Activated CD8-positive, alpha-beta memory T cell treated with anti-CD3 and anti-CD28 coated beads for 36 hours (primary cell): Measurements from ENCODE around the gene GRAMD4. TPM values are rescaled to one million over a fixed set of nuclear protein-coding genes. Genes with fewer than 3 reads are reported as not detected.

Source experiments
- CTCF ChIA-PET: fragments of 350-600 bp; sonication (Branson Sonifier 250); formaldehyde crosslinking; loops from one replicate; lab custom pipeline; 2021; ENCODE audit warnings: antibody characterized with exemption; lab: Charles Lee
- POLR2A ChIA-PET: fragments of 350-600 bp; sonication (Branson Sonifier 250); formaldehyde crosslinking; loops from one replicate; lab custom pipeline; 2021; ENCODE audit warnings: antibody characterized with exemption; lab: Charles Lee
- total RNA-seq, 2 experiments: library from RNA; stranded (reverse); gene quantifications; one replicate each; pipeline ENCODE4 v1.2.3, GENCODE V29; 2021

Gene GRAMD4
- total RNA-seq, 2 experiments from 2014 or later: 31.4 to 36.4 TPM

DNA sequence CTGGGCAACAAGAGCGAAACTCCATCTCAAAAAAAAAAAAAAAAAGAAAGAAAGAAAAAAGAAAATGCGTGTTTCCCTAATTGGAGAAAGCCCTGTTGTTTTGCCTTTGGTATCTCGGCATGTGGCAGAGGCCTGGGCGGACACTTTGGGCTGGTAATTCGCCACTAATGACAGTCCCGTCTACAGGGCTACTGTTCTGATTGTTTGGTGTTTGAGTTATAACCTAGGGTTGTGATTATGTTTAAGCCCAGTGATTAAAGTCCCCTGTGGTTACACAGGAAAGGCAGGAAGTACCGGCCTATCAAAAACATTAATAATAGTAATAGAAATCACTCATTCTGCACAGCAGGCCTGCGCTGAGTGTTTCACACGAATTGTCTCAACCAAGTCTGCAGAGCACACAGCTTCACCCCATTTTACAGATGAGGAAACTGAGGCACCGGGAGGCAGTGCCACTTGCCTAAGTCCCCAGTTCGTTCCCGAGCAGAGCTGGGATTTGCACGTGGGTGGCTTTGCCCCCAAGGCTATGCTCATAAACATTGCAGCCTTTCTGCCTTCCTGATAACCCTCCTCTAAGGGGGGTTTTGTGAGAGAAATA, 39.1 kb upstream of the GRAMD4 start:
- ChIA-PET POLR2A (no interaction called here), CTCF (interaction anchor here (1.3 kb wide), 1 partner anchor 17 kb away, joined by 5 read pairs; no protein-coding TSS in a partner anchor)

DNA sequence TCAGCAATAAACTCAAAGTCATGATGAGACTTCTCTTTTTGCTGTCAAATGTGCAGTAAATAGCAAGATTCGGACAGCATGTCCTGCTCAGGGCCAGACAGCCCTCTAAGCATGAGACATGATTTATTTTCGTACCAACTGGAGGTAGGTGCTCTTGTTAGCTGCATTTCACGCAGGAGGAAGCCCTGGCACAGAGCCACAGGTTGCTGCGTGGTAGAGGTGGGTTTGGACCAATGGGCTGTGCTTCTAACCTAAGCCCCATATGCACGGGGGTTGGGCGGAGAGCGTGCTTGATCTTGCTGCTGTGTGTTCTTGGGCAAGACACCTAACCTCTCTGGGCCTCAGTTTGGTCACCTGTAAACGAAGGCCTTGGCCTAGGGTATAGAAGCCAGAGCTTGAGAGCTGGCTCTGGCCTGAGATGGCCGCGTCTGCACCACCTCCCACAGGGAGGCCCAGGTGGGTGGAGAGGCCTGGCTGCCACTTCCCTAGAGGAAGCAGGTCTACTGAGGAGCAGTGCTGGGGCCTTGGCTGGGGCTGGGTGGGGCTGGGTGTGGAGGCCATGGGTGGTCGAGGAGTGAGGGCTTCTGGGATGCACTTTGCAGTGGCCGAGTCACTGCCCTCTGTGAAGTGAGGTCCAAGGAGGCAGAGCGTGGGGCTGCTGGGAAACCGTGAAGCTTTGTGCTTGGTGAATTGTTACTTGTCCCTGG, 38.5 kb upstream of the GRAMD4 start:
- CTCF ChIA-PET: interaction anchor here (1.3 kb wide), 1 partner anchor 18 kb away, joined by 5 read pairs; no protein-coding TSS in a partner anchor
- POLR2A ChIA-PET: no interaction called here

DNA sequence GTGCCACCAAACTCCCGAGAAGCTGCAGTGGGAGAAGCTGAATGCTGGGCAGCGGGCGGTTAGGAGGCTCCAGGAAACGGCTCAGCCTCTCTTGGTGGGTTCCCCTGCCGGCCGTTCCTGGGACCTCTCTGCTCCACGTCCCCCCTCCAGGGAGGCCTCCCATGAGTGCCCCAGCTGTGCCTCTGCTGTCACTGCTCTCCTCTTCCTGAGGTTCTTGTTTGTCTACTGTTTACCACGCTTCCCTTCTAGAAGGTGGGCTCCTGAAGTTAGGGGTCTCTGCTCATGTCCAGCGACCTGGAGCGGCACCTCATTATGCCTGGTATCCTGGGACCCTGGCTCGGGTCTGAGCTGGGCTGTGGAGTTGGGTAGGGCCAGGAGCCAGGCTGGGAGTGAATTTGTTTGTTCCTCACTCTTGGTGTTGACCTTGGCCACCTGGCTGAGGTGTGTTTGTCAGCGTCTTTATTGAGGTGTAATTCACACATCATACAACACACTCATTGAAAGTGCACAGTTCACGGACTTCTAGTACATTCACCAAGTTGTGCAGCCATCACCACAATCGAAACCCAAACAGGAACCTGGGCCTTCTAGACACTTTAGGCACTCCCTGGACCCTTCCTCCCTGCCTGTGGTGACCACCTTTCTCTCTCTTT, 37.8 kb upstream of the GRAMD4 start:
- ChIA-PET CTCF (interaction anchor here (1.3 kb wide), 1 partner anchor 19 kb away, joined by 5 read pairs; no protein-coding TSS in a partner anchor), POLR2A (no interaction called here)

DNA sequence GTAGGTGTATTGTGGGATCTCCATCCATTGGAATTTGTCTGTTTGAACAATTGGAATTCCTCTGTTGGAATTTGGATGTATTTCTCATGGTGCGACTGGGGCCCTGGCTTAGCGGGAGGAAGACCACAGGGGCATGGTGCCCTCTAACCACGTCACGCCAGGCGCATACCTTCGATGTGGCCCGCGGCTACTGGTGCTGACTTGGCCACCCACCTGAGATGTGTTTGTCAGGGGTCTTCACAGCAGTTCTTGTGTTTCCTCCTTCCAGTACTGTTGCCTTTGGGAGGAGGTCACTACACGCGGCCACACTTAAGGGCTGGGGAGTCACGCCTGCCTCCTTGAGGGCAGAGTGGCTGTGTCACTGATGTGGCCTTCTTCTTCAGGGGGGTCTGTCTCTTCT, 36.6 kb upstream of the GRAMD4 start:
- ChIA-PET POLR2A (no interaction called here), CTCF (no interaction called here)

DNA sequence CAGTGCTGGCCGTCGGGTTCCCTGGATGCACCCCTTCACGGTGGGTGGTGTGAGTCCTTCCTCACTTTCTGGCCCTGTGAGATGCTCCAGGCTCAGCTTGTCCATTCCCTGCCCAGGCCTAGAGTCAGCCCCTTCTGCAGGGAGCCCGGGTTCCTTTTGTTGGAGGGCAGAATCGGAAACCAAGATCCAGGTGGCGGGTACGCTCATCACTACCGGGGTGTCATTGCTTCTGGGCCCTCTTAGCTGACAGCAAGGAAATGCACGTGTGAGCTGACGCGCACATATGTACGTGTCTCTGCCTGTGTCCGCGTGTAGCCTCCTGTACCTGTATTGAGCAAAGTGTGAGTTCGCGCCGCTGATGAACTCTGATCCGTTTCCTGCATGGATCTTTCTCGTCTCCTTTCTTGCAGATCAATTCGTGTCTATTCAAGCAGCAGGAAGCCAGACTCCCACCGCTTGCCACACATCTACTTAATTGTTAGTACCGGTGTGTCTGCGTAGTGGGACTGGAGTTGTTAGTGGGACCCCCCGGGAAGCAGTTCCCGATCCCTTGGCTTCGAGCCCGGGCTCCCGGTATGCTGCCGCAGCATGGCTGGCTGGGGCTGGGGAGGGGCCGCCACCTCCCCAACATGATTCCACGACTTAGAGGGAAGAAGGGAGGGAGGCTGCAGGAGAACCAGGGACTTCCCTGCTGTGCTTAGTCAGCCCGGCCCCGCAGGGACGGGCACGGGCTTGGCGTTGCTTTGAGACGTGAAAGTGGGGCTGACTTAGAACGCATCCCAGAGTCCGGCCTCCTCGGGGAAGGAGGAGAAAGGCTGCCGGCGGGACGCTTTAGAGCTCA, 35.9 kb upstream of the GRAMD4 start:
- ChIA-PET POLR2A (no interaction called here), CTCF (no interaction called here)

DNA sequence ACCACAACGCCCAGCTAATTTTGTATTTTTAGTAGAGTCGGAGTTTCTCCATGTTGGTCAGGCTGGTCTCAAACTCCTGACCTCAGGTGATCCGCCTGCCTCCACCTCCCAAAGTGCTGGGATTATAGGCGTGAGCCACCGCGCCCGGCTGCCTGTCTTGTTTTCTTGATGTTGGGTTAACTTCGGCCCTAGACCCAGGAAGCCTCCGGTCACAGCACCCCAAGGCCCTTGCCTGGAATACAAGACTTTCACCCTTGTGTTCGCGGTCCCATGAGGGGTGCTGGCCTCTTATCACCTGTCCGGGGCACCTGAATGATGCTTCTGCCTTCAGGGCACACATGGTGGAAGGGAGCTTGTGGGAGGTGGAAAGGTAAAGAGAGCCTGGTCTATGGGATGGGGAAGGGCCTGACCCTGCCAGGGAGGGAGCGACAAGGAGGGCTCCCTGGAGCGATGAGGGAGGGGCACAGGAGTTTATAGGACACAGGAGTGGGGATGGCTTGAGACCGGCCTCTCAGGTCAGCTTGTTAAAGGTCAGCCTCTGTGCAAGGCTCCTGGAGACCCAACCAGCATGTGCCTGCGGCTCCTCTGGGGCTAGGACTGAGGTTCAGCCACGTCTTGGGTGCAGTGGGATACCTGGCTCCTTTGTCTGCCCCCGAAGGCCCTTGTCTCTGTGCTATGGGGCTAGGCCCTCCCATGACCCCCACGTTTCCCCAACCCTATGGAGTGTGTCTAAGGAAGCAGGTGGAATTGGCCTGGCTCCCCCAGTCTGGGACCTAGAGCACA, 34.7 kb upstream of the GRAMD4 start:
- POLR2A ChIA-PET: no interaction called here
- CTCF ChIA-PET: no interaction called here

DNA sequence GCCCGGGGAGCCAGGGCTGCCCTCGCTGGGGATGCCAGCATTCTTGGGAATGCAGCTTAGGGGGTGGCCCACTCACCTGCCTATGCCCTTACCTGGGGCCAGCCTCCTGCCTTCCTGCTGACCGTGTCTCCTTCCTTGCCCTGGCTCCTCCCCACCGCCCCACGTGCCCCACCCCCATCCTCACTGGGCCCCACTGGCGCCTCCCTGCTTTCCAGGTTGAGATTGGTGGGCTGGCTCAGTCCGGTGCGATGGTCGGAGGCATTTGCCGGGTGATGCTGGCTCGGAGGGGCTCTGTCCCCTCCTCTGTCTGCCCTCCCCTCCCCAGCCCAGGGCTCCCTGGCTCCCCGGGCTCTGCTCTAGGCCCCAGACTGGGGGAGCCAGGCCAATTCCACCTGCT, 34.1 kb upstream of the GRAMD4 start:
- POLR2A ChIA-PET: no interaction called here
- CTCF ChIA-PET: no interaction called here

DNA sequence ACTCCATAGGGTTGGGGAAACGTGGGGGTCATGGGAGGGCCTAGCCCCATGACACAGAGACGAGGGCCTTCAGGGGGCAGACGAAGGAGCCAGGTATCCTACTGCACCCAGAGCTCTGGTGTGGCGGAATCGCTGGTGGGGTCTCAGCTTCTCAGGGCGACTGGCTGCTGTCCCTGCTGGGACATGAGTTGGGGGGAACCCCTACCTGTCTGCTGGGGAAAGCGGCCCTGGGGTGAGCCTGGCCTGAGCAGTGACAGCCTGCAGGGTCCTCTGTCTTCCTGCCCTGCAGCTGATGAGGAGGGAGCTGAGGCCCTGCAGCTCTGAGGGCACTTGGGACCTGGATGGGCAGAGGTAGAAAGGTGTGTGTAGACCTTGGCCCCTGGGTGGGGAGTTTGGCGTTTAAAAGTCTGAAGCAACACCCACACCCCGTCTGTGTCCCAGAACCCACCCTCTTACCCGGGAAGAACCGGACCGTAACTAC, 33.6 kb upstream of the GRAMD4 start:
- POLR2A ChIA-PET: no interaction called here

DNA sequence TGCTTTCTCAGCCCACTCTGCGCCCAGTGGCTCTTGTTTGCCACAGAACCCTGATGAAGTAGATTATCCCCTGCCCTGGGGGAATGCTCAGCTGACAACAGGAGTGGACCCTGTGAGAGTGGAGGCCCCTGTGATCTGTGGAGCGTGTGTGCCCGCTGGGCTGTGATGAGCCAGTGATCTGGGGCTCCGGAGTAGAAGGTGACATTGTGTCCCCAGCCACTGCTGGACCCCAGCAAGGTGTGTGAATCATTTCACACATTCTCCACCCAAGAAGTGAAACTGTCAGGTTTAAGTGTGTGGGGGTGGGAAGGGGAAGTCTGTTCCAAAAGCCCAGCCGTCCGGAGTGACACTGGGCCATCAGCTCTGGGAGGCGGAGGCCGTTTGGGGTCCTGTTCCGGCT, 33.1 kb upstream of the GRAMD4 start:
- POLR2A ChIA-PET: no interaction called here
- CTCF ChIA-PET: interaction anchor here (1.4 kb wide), 1 partner anchor 24 kb away, joined by 6 read pairs; no protein-coding TSS in a partner anchor

More for the DNA sequence above, 33.6 kb upstream of the GRAMD4 start:
- CTCF ChIA-PET: interaction anchor here (1.4 kb wide), 1 partner anchor 23 kb away, joined by 6 read pairs; no protein-coding TSS in a partner anchor

DNA sequence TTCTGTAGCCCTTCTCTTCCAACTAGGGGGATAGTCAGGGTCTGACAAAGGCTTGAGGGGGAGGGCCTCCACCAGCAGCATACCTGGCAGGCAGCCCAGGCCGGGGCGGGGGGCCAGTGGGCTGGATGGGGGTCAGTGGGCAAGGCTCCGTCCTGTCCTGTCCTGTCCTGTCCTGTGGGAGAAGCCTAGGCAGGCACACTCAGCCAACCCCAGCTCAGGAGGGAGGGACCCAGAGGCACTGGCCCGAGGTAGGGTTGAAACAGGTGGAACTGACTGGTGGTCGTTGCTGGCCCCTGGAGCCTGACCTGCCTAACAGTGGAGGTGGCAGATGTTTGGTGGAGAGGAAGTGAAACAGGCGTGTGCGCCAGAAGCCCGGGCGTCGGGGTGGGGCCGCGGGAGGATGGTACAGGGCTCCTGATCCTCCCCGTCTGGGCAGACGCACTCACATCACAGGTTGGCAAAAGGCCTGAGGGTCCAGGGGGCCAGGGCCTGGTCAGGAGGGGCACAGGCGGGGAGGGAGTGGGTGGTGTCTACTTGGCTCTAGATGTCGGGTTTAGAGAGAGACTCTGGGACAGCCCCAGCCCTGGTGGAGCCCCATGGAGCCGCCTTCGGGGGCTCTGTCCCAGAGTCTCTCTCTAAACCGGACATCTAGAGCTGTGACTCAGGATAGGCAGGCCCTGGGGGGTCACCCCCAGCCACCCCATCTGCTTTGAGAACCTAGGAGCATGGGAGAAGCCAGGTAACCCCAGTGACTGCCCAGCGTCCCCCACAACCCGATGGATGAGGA, 32.5 kb upstream of the GRAMD4 start:
- ChIA-PET POLR2A (no interaction called here), CTCF (interaction anchor here (1.4 kb wide), 1 partner anchor 25 kb away, joined by 6 read pairs; no protein-coding TSS in a partner anchor)

DNA sequence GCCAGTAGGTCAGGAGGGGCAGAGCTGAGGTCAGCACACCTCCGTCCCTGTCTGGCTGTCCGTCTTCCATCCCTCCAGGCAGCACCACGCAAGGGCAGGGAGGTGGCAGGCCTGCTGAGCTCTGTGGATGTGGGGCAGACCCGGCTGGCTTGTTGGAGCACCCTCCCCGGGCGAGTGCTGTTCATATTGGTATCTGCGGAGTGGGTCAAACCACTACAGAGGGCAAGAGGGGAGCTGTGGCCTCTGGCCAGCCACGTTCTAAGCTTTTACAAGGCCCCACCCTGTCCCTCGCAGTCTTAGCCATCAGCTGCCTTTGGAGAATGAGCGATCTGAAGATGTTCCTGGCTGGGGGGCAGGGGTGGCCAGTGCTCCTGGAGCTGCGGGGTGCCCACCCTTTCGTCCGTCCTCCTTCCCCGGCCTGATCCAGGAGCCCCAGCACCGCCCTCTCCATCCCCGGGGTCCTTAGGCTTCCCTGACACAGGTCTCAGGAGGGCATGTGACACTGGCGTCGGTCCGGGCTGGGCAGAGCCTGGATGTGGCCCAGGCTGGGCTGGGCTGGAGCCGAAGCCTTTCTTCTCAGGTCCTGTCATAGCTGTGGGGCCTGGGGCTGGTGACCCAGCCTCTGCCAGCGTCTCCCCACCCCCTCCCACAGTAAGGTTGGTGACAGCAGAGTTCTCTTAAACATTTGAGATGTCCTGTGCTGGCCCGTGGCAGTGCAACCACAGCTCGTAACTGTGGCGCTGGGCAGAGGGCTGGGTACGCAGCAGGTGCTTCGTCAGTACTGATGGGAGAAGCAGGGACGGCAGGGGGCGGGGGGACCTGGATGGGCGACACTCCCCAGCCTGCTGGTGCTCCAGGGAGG, 31.7 kb upstream of the GRAMD4 start:
- ChIA-PET CTCF (interaction anchor here (0.6 to 1.1 kb wide), 3 partner anchors 20 to 25 kb away, joined by 3 read pairs; no protein-coding TSS in a partner anchor), POLR2A (interaction anchor here (0.6 kb wide), 1 partner anchor 13 kb away, joined by 5 read pairs; no protein-coding TSS in a partner anchor)

DNA sequence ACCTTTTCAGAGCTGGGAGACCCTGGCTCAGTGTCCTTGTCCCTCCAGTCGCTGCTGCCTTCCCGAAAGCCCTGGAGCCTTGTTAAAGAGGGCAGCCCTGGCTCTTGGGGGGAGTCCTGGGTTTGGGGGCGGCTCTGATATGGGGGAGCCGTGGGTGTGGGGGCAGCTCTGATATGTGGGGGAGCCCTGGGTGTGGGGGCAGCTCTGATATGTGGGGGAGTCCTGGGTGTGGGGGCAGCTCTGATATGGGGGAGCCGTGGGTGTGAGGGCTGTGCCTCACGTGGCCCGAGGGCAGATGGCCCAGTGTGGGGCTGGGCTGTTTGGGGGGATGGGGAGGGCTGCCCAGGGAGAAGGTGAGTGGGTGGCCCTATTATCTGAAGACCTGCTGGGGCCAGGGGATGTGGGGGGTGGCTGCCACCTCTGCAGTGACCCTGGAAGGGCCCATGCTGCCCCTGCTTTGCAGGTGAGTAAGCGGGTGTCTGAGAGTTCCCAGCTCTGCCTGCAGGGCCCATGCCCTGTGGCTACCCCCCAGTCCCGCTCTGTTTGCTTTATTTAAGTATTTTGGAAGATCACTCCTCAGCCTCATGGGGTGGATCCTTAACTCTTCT, 30.9 kb upstream of the GRAMD4 start:
- ChIA-PET POLR2A (interaction anchor here (0.6 kb wide), 1 partner anchor 12 kb away, joined by 5 read pairs; no protein-coding TSS in a partner anchor), CTCF (interaction anchor here (1.0 to 1.1 kb wide), 2 partner anchors 24 to 26 kb away, joined by 3 read pairs; no protein-coding TSS in a partner anchor)

DNA sequence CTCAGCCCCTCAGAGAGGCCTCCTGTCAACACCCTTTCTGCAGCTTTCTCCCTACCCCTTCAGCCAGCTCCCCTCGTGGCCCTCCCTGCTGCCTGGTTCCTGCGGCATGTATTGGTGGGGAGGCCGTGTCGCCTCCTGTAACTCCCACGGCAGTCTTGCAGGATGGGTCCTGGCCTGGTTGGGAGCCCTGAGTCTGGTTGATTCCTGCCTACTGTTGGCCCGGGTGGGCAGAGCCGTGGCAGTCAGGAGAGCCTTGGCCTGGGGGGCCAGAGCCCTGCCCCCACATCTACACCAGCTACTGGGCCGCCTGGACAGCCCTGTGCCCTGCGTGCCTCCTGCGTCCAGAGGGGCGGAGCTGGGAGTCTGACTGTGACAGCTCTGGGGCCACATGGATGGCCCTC, 30.3 kb upstream of the GRAMD4 start:
- ChIA-PET CTCF (interaction anchor here (1.0 kb wide), 1 partner anchor 23 kb away, joined by 3 read pairs; no protein-coding TSS in a partner anchor), POLR2A (no interaction called here)

DNA sequence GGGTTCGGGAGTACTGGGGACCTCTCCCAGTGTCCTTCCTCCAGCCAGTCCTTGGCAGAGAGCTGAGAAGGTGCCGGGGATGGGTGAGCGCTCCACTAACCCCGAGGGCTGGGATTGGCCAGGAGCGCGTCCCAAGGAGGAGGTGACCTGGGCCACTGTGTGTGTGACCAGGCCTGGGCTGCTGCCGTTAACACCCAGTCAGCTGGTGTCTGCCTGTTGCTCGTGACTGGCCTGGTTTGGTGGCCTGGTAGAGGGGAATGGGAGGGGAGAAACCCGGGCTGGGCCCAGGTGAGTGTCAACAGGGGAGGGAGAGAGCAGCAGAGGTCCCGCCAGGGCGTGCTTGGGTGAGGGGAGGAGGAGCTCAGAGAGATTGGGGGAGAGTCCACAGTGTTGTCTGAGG, 29.9 kb upstream of the GRAMD4 start:
- CTCF ChIA-PET: no interaction called here
- POLR2A ChIA-PET: no interaction called here

DNA sequence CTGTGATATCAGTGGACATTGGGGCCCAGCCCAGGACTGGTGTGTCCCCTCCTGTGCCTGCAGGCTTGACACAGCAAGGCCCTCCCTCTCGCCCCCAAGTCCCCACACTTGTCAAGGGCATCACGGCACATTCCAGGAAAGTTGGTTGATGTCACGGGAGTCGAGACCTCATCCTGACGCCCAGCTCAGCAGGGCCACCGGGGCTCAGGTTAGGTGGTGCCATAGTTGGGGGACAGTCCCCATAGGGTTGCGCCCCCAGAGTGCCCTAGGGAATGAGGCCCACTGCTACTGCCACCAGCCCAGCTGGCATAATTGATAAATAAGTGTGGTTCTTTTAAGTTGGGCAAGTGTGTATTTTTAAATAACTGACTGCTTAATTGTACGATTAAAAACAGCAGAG, 28.3 kb upstream of the GRAMD4 start:
- POLR2A ChIA-PET: interaction anchor here (0.6 kb wide), 1 partner anchor 453 kb away, joined by 3 read pairs; no protein-coding TSS in a partner anchor

DNA sequence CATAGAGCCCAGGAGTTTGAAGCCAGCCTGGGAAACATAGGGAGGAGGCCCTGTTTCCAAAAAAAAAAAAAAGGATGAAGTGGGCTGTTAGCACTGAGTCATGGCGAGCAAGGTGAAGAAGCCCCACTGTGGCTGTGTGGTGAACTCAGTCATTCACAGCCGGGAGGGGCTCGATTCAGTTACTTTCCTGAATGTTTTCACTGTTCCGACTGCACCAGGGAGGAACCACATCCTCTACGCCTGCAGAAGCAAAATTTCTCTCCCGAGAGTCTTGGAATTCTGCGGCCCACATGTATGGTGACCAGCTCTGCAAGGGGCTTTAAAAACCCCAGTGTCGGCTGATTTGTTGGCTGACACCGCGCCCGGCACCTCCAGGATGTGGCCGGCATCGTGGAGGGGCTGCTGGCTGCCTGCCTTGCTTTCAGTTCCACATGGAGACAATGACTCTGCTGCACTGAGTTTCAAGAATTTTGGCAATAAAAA, 27.8 kb upstream of the GRAMD4 start:
- CTCF ChIA-PET: interaction anchor here (1.1 kb wide), 1 partner anchor 29 kb away, joined by 3 read pairs; no protein-coding TSS in a partner anchor
- POLR2A ChIA-PET: interaction anchor here (0.6 kb wide), 1 partner anchor 452 kb away, joined by 3 read pairs; no protein-coding TSS in a partner anchor

More for the DNA sequence above, 28.3 kb upstream of the GRAMD4 start:
- CTCF ChIA-PET: interaction anchor here (1.1 kb wide), 1 partner anchor 28 kb away, joined by 3 read pairs; no protein-coding TSS in a partner anchor
